ENCODE results near the gene RFTN1.

Gene RFTN1

DNA sequence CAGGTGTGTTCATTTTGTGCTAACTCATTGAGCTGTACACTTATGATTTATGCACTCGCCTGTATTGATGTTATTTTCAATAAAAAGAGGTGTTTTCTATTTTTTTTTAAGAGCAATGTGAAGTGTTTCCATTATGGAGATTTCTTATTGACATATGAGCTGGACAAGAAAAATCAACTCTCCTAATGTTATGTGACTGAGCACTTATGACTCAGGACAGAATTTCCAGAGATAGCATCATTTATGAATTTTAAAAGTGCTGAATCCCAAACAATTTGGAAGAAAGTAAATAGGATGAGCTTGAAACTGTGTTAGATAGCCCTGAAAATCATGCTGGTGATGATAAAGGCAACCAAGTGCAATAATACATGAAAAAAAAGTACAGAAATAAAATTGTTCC, 118.9 kb downstream of the RFTN1 start:
- Mint-ChIP-seq H3K9me3 (no peaks in the 10 kb centered on the region), H3K36me3 (peaks cover 57% of the 10 kb centered on the region)

DNA sequence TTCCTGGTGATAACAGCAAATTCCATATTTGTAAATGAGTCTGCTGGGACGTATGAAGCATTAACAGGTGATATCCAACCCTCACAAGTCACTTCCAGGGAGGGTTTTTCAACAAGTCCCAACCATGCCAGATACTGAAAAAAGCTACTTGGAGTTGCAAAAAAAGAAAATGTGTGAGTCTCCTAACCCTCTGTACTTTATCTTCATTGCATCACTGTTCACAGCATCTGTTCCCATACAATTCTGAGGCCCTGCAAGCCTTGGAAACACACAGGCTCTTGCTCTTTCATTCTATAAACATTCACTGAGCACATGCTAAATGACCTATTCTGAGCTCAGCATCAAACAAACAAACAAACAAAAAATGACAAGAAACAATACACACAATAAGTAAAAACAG, 120.8 kb downstream of the RFTN1 start:
- no peak overlapping the region for H3K27ac Mint-ChIP-seq
- H3K4me3 Mint-ChIP-seq: no peak overlapping the region
- peaks cover 20% of the 10 kb centered on the region for H3K4me1 Mint-ChIP-seq
- DNase-seq (ENCODE audit: low spot score in 2 of 2) (no peak), ATAC-seq (no peak)
- H3K36me3 Mint-ChIP-seq: peaks cover 44% of the 10 kb centered on the region
- no peaks in the 10 kb centered on the region for H3K9me3 Mint-ChIP-seq

More for the DNA sequence above, 118.9 kb downstream of the RFTN1 start:
- peaks cover 19% of the 10 kb centered on the region for H3K4me1 Mint-ChIP-seq
- ATAC-seq (no peak), DNase-seq (ENCODE audit: low spot score in 2 of 2) (no peak)
- no peak overlapping the region for H3K4me3 Mint-ChIP-seq
- H3K27ac Mint-ChIP-seq: no peak overlapping the region

DNA sequence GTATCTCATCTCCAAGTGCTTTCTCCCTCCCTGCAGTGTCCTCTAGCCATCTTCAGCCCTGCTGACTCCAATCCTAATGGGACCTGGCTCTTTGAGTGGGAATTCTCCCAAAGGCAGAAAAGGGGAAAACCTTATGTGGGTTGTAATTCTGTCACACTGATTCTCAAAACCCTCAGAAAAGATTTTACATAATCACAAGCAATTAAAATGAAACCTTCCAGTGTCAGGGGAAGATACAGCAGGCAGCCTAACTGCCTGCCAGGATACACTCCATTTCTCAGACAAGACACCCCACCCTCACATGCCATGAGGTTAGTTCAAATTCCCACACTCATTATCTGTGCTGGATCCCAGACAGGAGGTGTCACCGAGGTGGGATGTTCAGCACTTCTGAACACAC, 121.4 kb downstream of the RFTN1 start:
- Mint-ChIP-seq H3K9me3 (no peaks in the 10 kb centered on the region), H3K27ac (no peak overlapping the region), H3K4me1 (peaks cover 27% of the 10 kb centered on the region), H3K4me3 (no peak overlapping the region), H3K36me3 (peaks cover 44% of the 10 kb centered on the region)
- ATAC-seq (no peak), DNase-seq (ENCODE audit: low spot score in 2 of 2) (no peak)

DNA sequence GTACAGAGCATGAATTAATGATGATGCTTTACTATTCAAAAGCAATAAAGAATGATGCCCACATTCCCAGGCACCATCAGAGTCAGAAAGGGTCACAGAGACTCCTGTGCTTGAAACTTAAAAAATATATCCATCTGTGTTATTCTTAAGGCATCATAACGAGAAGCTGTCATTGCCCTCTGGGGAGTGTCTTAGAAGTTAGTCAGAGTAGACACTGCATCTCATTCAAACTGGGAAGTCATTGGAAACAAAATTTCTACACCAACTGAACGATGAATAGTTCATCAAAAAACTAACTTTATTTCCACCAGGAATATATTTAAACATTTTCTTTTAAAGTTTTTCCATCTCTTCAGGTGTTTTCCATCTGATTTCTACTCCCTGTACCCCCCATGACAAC, 122.9 kb downstream of the RFTN1 start:
- no peak for ATAC-seq
- Mint-ChIP-seq H3K9me3 (no peaks in the 10 kb centered on the region), H3K4me1 (peaks cover 35% of the 10 kb centered on the region), H3K4me3 (no peak overlapping the region), H3K27ac (no peak overlapping the region), H3K36me3 (peaks cover 41% of the 10 kb centered on the region)
- no peak for DNase-seq (ENCODE audit: low spot score in 2 of 2)

DNA sequence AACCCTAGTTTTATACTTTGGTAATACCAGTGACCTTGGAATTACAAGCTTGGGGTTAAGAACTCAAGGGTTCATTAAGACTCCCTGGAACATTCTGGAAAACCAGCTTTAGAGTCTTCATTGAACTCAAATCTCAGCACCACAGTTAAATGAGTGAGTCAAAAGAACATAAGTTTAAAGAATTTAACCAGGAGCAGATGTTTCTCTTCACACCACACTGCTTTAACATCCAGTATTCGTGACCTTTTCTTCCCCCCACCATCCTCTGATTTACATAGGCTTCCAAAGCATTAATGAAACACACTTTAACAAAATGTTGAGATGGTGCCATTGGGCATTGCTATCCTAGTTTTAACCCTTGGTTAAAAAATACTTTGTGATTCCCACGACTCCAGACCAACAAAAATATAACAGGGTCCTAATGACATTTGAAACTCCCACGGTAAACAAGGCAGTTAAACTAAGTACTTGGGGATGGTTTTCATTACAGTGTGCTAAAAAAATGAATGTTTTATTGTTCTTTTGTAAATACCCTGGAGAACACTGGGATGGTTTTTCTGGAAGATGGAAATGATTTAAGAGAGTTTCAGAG, 124.6 kb downstream of the RFTN1 start:
- Mint-ChIP-seq H3K36me3 (peaks cover 32% of the 10 kb centered on the region), H3K4me3 (no peak overlapping the region), H3K27ac (peak overlapping the region; percentile 95), H3K9me3 (no peaks in the 10 kb centered on the region), H3K4me1 (peaks cover 35% of the 10 kb centered on the region)
- DNase-seq (ENCODE audit: low spot score in 2 of 2) (no peak), ATAC-seq (no peak)

DNA sequence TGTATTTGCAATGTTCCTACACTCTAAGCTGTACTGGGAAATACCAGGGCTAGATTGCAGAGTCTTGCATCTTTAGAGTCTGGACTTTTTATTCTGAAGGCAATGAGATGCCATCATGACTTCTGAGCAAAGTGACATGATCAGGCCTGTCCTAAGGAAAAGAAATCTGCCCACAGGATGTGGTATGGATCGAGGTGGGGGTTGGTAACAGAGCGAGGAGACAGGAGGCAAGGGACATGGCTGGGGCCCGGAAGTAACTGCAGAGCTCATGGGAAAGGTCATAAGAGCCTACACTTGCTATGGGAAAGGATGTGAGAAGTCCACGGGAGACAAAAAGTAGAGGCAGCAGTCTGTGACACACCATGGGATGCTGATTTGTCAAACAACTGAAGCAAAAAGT, 126.9 kb downstream of the RFTN1 start:
- peaks cover 35% of the 10 kb centered on the region for H3K36me3 Mint-ChIP-seq

DNA sequence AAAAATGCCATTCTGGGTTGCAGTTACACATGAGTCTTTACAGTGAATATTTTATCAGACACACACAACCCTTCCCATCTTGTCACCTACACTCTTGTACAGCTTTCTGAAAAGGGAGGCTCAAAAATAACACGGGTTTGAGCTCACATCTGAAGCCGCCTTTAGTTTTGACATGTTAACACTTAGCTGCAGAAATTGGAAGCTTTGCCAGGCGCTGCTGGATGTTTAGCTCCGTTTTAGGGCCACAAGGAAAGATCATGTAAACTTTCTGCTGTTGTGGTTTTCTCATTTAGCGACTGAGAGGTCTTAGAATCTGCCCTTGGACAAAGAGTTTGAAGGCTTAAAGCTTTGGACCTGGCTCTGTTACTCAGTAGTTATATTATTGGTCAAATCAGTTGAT, 128.3 kb downstream of the RFTN1 start:
- DNase-seq (ENCODE audit: low spot score in 2 of 2): no peak
- H3K4me3 Mint-ChIP-seq: no peak overlapping the region
- no peaks in the 10 kb centered on the region for H3K9me3 Mint-ChIP-seq
- no peak for ATAC-seq
- H3K4me1 Mint-ChIP-seq: peaks cover 42% of the 10 kb centered on the region
- H3K36me3 Mint-ChIP-seq: peaks cover 46% of the 10 kb centered on the region
- H3K27ac Mint-ChIP-seq: no peak overlapping the region

More for the DNA sequence above, 126.9 kb downstream of the RFTN1 start:
- ATAC-seq: no peak
- no peak for DNase-seq (ENCODE audit: low spot score in 2 of 2)
- H3K4me1 Mint-ChIP-seq: peaks cover 45% of the 10 kb centered on the region
- H3K27ac Mint-ChIP-seq: no peak overlapping the region
- no peak overlapping the region for H3K4me3 Mint-ChIP-seq
- H3K9me3 Mint-ChIP-seq: no peaks in the 10 kb centered on the region

DNA sequence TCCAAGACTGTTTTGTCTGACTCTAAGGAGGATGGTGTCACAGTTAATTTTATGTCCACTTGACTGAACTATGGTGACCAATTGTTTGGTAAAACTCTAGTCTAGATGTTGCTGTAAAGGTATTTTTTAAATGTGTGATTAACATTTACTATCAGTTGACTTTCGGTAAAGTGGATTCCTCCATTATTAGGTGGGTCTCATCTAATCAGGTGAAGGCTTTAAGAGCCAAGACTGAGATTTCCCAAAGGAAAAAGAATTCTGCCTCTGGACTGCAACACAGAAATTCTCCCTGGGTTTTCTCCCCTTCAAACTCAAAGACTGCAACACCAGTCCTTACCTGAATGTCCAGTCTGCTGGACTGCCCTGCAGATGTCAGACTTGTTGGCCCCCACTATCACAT, 129.6 kb downstream of the RFTN1 start:
- Mint-ChIP-seq H3K36me3 (peaks cover 48% of the 10 kb centered on the region), H3K4me3 (no peak overlapping the region), H3K9me3 (no peaks in the 10 kb centered on the region), H3K4me1 (peaks cover 55% of the 10 kb centered on the region), H3K27ac (peak overlapping the region; percentile 69)
- ATAC-seq (no peak), DNase-seq (ENCODE audit: low spot score in 2 of 2) (no peak)

DNA sequence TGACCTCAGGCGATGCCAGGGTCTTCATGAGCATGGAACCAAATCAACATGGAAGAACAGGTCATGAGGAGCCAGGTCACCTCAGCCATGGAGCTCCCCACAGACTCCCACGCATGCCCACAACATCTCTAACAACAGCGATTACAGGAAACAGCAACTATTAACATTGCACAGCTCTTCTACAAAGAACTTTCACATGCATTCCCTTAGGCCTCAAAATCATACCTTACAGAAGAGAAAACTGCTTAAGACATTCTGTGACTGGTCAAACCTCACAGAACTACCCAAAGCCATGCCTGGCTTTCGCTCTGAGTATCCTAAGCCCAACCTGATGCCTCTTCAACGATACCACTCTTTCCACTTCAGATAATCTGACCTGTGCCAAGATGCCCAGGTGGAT, 130.7 kb downstream of the RFTN1 start:
- no peak for DNase-seq (ENCODE audit: low spot score in 2 of 2)
- Mint-ChIP-seq H3K4me3 (no peak overlapping the region), H3K27ac (peak overlapping the region; percentile 69), H3K9me3 (peaks cover 3% of the 10 kb centered on the region), H3K4me1 (peaks cover 60% of the 10 kb centered on the region), H3K36me3 (peaks cover 54% of the 10 kb centered on the region)
- peak; percentile 47 for ATAC-seq

DNA sequence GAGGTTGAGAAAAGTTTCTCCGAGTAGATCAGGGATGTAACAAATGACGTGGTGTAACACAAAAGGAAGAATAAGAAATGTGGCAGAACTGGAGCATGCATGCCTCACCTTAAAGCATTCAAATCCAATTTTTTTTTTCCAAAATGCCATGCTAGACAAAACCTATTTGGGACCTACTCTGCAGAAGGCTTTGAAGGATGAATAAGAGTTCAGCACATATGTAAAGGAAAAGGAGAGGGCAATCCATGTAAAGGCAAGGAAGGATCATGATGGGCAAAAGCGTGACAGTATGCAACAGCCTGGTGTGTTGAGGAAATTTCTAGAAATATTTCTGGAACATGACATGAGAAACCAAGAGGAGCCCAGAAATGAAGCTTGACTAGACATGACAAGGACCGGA, 132.1 kb downstream of the RFTN1 start:
- no peak overlapping the region for H3K4me3 Mint-ChIP-seq
- no peak overlapping the region for H3K27ac Mint-ChIP-seq
- ATAC-seq: no peak
- no peak for DNase-seq (ENCODE audit: low spot score in 2 of 2)
- peaks cover 3% of the 10 kb centered on the region for H3K9me3 Mint-ChIP-seq
- H3K36me3 Mint-ChIP-seq: peaks cover 56% of the 10 kb centered on the region
- peaks cover 60% of the 10 kb centered on the region for H3K4me1 Mint-ChIP-seq

DNA sequence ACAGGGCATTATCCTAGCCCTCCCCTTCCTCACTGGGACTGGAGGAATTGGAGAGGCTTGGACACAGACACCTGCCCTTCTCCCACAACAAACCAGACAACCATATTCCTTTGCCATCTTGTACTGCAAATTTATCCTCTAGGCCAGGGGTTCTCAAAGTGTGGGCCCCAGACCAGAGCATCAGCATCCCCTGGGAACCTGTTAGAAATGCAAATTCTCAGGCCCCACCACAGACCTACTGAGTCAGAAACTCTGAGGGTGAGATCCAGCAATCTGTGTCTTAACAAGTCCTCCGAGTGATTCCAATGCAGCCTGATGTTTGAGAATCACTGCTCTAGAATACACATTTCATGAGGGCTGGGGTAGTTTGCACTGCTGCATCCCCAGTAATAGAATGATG, 133.1 kb downstream of the RFTN1 start:
- H3K9me3 Mint-ChIP-seq: peaks cover 3% of the 10 kb centered on the region
- ATAC-seq: no peak
- peaks cover 59% of the 10 kb centered on the region for H3K36me3 Mint-ChIP-seq
- no peak for DNase-seq (ENCODE audit: low spot score in 2 of 2)
- no peak overlapping the region for H3K4me3 Mint-ChIP-seq
- H3K27ac Mint-ChIP-seq: peak overlapping the region; percentile 58
- peaks cover 66% of the 10 kb centered on the region for H3K4me1 Mint-ChIP-seq

DNA sequence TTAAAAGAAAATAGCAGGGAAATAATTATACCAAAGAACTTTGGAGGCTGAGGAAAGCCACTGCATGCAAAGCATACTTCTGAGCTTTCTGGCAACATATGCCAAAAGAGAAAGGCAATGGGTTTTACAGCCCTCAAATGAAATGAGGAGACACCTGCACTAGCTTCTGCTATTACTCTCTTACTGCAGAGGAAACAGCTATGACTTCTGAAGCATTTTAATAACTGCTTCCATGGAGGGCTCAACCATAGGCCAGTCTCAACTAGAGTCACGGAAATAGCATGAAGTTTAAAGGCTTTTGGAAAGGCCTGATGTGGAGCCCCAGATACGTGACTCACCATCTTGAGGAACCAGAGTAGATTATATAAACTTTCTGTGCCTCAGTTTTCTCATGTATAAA, 133.7 kb downstream of the RFTN1 start:
- H3K4me1 Mint-ChIP-seq: peaks cover 71% of the 10 kb centered on the region
- peaks cover 64% of the 10 kb centered on the region for H3K36me3 Mint-ChIP-seq
- DNase-seq (ENCODE audit: low spot score in 2 of 2) (no peak), ATAC-seq (no peak)
- peak overlapping the region; percentile 58 for H3K27ac Mint-ChIP-seq
- H3K4me3 Mint-ChIP-seq: no peak overlapping the region
- peaks cover 3% of the 10 kb centered on the region for H3K9me3 Mint-ChIP-seq

DNA sequence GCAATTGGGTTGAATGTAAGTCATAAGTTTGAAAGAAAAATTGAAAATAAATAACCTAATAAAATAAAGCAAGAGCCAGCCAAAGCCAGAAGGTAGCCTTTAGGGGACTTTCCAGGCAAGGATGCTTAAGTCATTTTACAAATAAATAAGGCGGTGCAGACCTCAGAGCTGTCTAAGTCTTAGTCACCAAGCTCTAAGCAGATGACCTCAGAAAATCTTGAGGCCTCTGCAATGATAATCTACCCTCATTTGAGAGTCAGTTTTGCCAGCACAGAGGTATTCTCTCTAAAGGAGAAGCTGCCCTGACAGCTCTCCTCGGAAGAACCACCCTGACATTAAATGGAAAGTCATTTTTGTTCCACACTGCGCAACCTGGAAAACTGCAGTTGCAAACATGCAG, 134.6 kb downstream of the RFTN1 start:
- Mint-ChIP-seq H3K4me3 (peak overlapping the region; percentile 41), H3K36me3 (peaks cover 74% of the 10 kb centered on the region), H3K27ac (peak overlapping the region; percentile 92), H3K4me1 (peaks cover 79% of the 10 kb centered on the region), H3K9me3 (peaks cover 3% of the 10 kb centered on the region)
- peak; percentile 97 for ATAC-seq
- peak in 1 of 2 donors; percentile 67 for DNase-seq (ENCODE audit: low spot score in 2 of 2)

DNA sequence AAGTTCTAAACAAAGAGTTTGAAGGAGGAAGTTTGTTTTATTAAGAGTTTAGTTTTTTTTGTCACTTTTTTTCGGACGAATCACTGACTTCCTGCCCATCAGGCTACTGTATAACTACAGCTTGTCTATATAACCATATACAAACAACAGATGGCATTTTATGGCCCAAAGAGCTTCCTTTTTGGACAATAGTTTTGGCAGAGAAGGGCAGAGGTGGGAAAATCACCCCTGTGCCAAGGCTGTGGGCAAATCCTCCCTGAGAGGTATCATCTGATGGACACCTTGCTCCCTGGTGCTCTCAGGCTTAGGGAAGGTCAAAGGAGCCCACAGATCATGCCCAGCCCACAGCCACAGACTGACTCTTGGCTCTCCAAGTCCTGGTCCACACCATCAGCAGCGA, 135.1 kb downstream of the RFTN1 start:
- peak overlapping the region; percentile 92 for H3K27ac Mint-ChIP-seq
- DNase-seq (ENCODE audit: low spot score in 2 of 2): no peak
- H3K4me3 Mint-ChIP-seq: peak overlapping the region; percentile 41
- H3K4me1 Mint-ChIP-seq: peaks cover 80% of the 10 kb centered on the region
- H3K36me3 Mint-ChIP-seq: peaks cover 79% of the 10 kb centered on the region
- peaks cover 3% of the 10 kb centered on the region for H3K9me3 Mint-ChIP-seq
- peak; percentile 4 for ATAC-seq

DNA sequence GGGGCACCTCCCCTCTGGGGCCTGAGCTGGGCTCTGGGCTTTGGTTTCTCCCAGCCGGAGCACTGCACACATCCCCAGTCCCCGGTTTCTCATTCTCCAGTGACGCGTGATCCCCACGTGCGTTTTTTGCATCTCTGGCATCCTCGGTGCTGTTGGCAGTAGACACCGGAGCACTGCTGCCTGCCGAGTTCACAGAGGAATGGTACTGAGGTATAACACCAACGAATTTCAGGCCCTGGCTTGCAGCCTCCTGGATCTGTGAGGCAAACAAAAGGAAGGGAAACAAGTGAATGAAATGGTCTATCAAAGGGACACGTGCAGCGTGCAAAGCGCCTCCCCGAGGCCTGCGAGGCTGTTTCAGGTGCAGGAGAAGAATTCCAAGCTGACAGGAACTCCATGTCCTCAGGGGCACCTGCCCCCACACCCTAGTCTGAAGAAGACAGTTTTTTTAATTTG, 135.6 kb downstream of the RFTN1 start:
- peaks cover 3% of the 10 kb centered on the region for H3K9me3 Mint-ChIP-seq
- ATAC-seq (no peak), DNase-seq (ENCODE audit: low spot score in 2 of 2) (no peak)
- H3K36me3 Mint-ChIP-seq: peaks cover 84% of the 10 kb centered on the region
- peak overlapping the region; percentile 41 for H3K4me3 Mint-ChIP-seq
- peak overlapping the region; percentile 92 for H3K27ac Mint-ChIP-seq
- H3K4me1 Mint-ChIP-seq: peaks cover 80% of the 10 kb centered on the region

DNA sequence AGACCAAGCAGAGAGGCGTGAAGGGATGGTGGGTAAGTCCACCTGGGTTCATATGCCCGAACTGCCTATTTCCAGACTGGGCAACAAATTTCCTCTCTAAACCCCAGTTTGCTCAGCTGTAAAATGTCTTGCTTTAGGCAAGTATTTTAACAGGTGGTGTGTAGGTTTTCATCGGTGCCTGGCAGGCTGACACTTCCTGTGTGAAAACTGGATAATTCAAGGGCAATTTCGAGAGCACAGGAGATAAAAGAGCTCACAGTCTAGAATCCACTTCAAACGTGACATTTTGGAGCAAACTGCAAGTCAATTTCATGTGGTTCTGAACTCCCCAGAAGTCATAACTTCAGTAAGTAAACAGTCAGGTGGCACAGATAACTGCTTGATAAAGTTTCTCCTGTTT, 136.3 kb downstream of the RFTN1 start:
- DNase-seq (ENCODE audit: low spot score in 2 of 2) (no peak), ATAC-seq (no peak)
- H3K36me3 Mint-ChIP-seq: peaks cover 84% of the 10 kb centered on the region
- H3K9me3 Mint-ChIP-seq: peaks cover 3% of the 10 kb centered on the region
- peaks cover 80% of the 10 kb centered on the region for H3K4me1 Mint-ChIP-seq
- H3K4me3 Mint-ChIP-seq: peak overlapping the region; percentile 13
- peak overlapping the region; percentile 92 for H3K27ac Mint-ChIP-seq

DNA sequence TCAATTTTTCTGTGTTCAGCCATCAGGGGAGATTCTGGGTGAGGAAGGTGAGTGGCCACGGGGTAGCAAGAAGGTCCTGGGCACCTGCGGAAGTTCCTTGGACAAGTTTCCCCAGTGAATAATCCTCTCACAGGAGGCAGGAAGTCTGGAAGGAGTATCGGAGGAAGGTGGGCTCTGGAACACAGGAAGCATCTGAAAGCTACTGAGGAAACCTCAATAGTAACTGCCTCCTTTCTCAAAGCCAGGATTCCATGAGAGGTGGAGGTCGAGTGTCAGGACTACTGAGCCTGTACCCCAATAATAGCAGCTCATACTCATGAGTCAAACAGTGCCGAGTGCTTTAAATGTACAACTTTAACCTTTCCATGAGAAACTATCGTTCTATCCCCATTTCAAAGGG, 137.6 kb downstream of the RFTN1 start:
- peaks cover 86% of the 10 kb centered on the region for H3K36me3 Mint-ChIP-seq
- ATAC-seq (no peak), DNase-seq (ENCODE audit: low spot score in 2 of 2) (no peak)
- H3K27ac Mint-ChIP-seq: peak overlapping the region; percentile 86
- H3K4me1 Mint-ChIP-seq: peaks cover 91% of the 10 kb centered on the region
- H3K4me3 Mint-ChIP-seq: no peak overlapping the region
- peaks cover 3% of the 10 kb centered on the region for H3K9me3 Mint-ChIP-seq
